Left cardiac atrium (tissue), 4 donors: ENCODE data around the gene IRGM. TPM values are rescaled to one million over a fixed set of nuclear protein-coding genes. Genes with fewer than 3 reads are reported as not detected.

Source experiments
- ATAC-seq, 2 donors: fragments of 200-7000 bp; cut with Tn5 transposase; one replicate each; pipeline ENCODE4 v1.9.1; 2020; ENCODE audit warnings: mild to moderate bottlenecking in 2 of 2, moderate library complexity in 2 of 2
- DNase-seq: peaks from one replicate; pipeline ENCODE4 v3.0.0-alpha.2; 2020
- intact Hi-C, 2 donors: fragments of 100-400 bp; cut with DNase I; formaldehyde crosslinking; loops; one replicate each; pipeline versions ENCODE4 v1.14.1 to v1.15.1; 2022 to 2023
- total RNA-seq, 2 donors: library from RNA; stranded (reverse); fragmentation: NEBNext Ultra II Directional; extraction: Animal tissue kit (Norgen Biotek cat#: 25700); gene quantifications; one replicate each; pipeline ENCODE4 v1.2.1, GENCODE V29; 2021
- donor health status: DM: no; HTN: yes; CAD: no.
- donor health status: DM: no; HTN: yes; CAD: no; lungs with severe emphysema.
- donor health status: DM: yes; HTN: yes; CAD: no.
- donor health status: Dilated cardiomyopathy.

IRGM gene
- total RNA-seq, 2 donors from 2014 or later: not detected

DNA sequence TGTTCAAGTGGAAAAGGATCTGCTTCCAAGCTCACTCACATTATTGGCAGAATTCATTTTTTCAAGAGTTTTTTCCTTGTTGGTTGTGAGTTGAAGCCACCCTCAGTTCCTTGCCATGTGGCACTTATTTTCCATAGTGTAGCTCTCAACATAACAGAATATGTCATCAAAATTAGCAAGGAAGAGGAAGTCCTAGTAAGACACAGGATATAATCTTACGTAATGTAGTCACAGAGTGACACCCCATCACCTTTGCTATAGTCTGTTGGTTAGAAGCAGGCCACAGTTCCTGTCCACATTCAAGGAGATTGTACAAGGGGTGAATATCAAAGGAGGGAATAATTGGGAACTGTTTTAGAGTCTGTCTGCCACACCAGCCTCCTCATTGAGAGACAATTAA lies 15.7 kb downstream of the IRGM start:
- DNase-seq: no peak
- intact Hi-C loops: no loop called here
- no peak for ATAC-seq

DNA sequence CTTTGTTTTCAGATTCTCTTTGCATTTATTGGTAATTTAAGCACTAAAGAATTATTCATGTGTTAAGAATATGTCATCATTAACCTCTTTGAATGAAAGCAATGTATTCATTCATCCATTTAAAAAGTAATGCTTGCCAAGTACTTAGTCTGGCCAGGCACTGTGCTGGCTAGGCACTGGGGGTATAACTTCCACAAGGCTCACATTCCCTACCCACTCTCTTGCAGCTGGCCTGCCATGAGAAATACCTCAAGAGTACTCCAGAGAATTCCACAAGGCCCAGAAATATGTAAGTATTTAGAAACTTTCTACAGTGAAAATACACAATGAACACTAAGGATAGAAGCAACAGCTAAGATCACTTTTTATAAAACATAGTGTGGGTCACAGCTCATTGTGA lies 33.0 kb downstream of the IRGM start:
- intact Hi-C loops: no loop called here
- DNase-seq: no peak
- no peak for ATAC-seq

DNA sequence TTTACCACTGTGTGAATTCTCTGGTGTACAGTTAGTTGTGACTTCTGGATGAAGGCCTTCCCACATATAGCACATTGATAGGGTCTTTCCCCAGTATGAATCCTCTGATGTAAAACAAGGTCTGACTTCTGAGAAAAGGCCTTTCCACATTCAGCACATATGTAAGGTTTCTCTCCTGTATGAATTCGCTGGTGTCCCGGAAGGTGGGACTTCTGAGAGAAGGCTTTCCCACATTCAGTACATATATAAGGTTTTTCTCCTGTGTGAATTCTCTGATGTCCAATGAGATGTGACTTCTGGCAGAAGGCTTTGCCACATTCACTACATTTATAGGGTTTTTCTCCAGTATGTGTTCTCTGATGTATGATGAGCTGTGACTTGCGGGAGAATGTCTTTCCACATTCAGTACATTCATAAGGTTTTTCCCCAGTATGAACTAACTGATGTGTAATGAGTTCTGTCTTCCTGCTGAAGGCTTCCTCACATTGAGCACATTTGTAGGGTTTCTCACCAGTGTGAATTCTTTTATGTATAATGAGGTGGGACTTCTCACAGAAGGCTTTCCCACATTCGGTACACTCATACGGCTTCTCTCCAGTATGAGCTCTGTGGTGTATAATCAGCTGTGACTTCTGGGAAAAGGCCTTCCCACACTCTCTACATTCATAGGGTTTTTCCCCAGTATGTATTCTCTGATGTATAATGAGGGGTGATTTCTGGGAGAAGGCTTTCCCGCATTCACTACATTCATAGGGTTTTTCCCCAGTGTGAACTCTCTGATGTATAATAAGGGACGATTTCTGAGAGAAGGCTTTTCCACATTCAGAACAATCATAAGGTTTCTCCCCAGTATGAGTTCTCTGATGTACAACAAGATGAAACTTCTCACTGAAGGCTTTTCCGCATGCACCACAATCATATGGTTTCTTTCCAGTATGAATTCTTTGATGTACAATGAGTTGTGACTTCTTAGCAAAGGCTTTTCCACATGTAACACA lies 49.4 kb downstream of the IRGM start:
- ATAC-seq (no peak), DNase-seq (no peak)
- intact Hi-C loops: no loop called here

Other genes with a start within 250 kb of the IRGM start
- 100 to 1,000 TPM; 503 to 769 TPM for gene SYNPO, start 205.9 kb upstream of the IRGM start, total RNA-seq
- gene MYOZ3, start 185.3 kb upstream of the IRGM start, total RNA-seq: 1 to 10 TPM; 2.9 to 3.0 TPM
- 10 to 100 TPM; 27.2 to 28.2 TPM for gene RBM22, start 145.5 kb upstream of the IRGM start, total RNA-seq
- 10 to 100 TPM; 37.8 to 48.1 TPM for gene DCTN4, start 87.5 kb upstream of the IRGM start, total RNA-seq
- 10 to 100 TPM; 27.9 to 37.8 TPM for gene SMIM3, start 67.8 kb upstream of the IRGM start, total RNA-seq
- 1 to 10 TPM; 1.2 to 2.0 TPM for gene ZNF300, start 58.5 kb downstream of the IRGM start, total RNA-seq
- gene GPX3, start 174.1 kb downstream of the IRGM start, total RNA-seq: 1,000 to 10,000 TPM; 1,172 to 1,220 TPM
- 100 to 1,000 TPM in 1 of 2 donors, 10 to 100 TPM in 1; 80.4 to 101 TPM for gene TNIP1, start 234.5 kb downstream of the IRGM start, total RNA-seq